H9 (cell line): ENCODE measurements around the gene DVL3. TPM values are rescaled to one million over a fixed set of nuclear protein-coding genes. Genes with fewer than 3 reads are reported as not detected.

Experiments
- DNase-seq: peaks from one replicate; pipeline ENCODE4 v3.0.0-alpha.2; 2017
- H2AFZ ChIP-seq: one replicate; pipeline ENCODE4 v1.6.1; 2013; ENCODE audit warnings: mild to moderate bottlenecking, low read length, control low read depth, moderate library complexity
- H2AK5ac ChIP-seq: 2 replicates; pipeline ENCODE4 v1.6.1; 2013; ENCODE audit warnings: low read length, control low read depth, mixed read lengths; ENCODE audit not compliant: insufficient read length
- H2BK120ac ChIP-seq: one replicate; pipeline ENCODE4 v1.6.1; 2013; ENCODE audit warnings: low read depth, mild to moderate bottlenecking, low read length, control low read depth, inconsistent platforms; ENCODE audit not compliant: poor library complexity, severe bottlenecking
- H2BK12ac ChIP-seq: 2 replicates; pipeline ENCODE4 v1.6.1; 2013; ENCODE audit warnings: low read length, control low read depth, mixed read lengths, low read depth; ENCODE audit not compliant: insufficient read length
- H2BK15ac ChIP-seq: 2 replicates; pipeline ENCODE4 v1.6.1; 2013; ENCODE audit warnings: low read depth, low read length, control low read depth
- H2BK20ac ChIP-seq: one replicate; pipeline ENCODE4 v1.6.1; 2013; ENCODE audit warnings: low read depth, mild to moderate bottlenecking, low read length, control low read depth, inconsistent platforms; ENCODE audit not compliant: poor library complexity, severe bottlenecking
- H2BK5ac ChIP-seq: 2 replicates; pipeline ENCODE4 v1.6.1; 2013; ENCODE audit warnings: low read length, control low read depth, mixed read lengths; ENCODE audit not compliant: insufficient read length
- H3K14ac ChIP-seq: 2 replicates; pipeline ENCODE4 v1.6.1; 2013; ENCODE audit warnings: low read length, control low read depth; ENCODE audit not compliant: insufficient read depth
- H3K18ac ChIP-seq: 2 replicates; pipeline ENCODE4 v1.6.1; 2013; ENCODE audit warnings: low read depth, mild to moderate bottlenecking, mixed read lengths, low read length, control low read depth; ENCODE audit not compliant: insufficient read length
- H3K23ac ChIP-seq: 2 replicates; pipeline ENCODE4 v1.6.1; 2013; ENCODE audit warnings: low read length, control low read depth, mixed read lengths, low read depth; ENCODE audit not compliant: insufficient read length
- H3K23me2 ChIP-seq: 2 replicates; pipeline ENCODE4 v1.6.1; 2013; ENCODE audit warnings: low read depth, mild to moderate bottlenecking, mixed read lengths, low read length, control low read depth; ENCODE audit not compliant: insufficient read length, poor library complexity, severe bottlenecking
- H3K27ac ChIP-seq: 2 replicates; pipeline ENCODE4 v1.5.1; 2013; ENCODE audit warnings: low read length, control low read depth, mixed read lengths, low read depth; ENCODE audit not compliant: insufficient read length
- H3K27me3 ChIP-seq: 2 replicates; pipeline ENCODE4 v1.6.1; 2013; ENCODE audit warnings: low read length, control low read depth, inconsistent platforms; ENCODE audit not compliant: insufficient read depth
- H3K4ac ChIP-seq: 2 replicates; pipeline ENCODE4 v1.6.1; 2013; ENCODE audit warnings: low read depth, mild to moderate bottlenecking, control low read depth, inconsistent platforms, low read length, moderate library complexity
- H3K4me1 ChIP-seq: 2 replicates; pipeline ENCODE4 v1.6.1; 2013; ENCODE audit warnings: low read length, control low read depth, inconsistent platforms; ENCODE audit not compliant: insufficient read depth
- H3K4me2 ChIP-seq: 2 replicates; pipeline ENCODE4 v1.6.1; 2013; ENCODE audit warnings: low read length, control low read depth, mixed read lengths; ENCODE audit not compliant: insufficient read length, insufficient read depth
- H3K56ac ChIP-seq: 2 replicates; pipeline ENCODE4 v1.6.1; 2013; ENCODE audit warnings: low read depth, mild to moderate bottlenecking, mixed read lengths, low read length, control low read depth; ENCODE audit not compliant: insufficient read length
- H3K79me1 ChIP-seq: 2 replicates; pipeline ENCODE4 v1.6.1; 2013; ENCODE audit warnings: low read depth, mild to moderate bottlenecking, moderate library complexity, low read length, control low read depth, inconsistent platforms; ENCODE audit not compliant: insufficient read depth, poor library complexity, severe bottlenecking
- H3K79me2 ChIP-seq: 2 replicates; pipeline ENCODE4 v1.6.1; 2013; ENCODE audit warnings: low read length, control low read depth, inconsistent platforms; ENCODE audit not compliant: insufficient read depth
- H3K9ac ChIP-seq: 2 replicates; pipeline ENCODE4 v1.6.1; 2013; ENCODE audit warnings: low read length, control low read depth, mixed read lengths; ENCODE audit not compliant: insufficient read length; ENCODE audit errors: extremely low read depth
- H3K9me3 ChIP-seq: one replicate; pipeline ENCODE4 v1.6.1; 2013; ENCODE audit warnings: low read depth, low read length, inconsistent platforms; ENCODE audit not compliant: control insufficient read depth
- H3T11ph ChIP-seq: one replicate; pipeline ENCODE4 v1.6.1; 2013; ENCODE audit warnings: mild to moderate bottlenecking, low read length, control low read depth, inconsistent platforms
- H4K20me1 ChIP-seq: one replicate; pipeline ENCODE4 v1.6.1; 2013; ENCODE audit not compliant: control insufficient read depth, insufficient read length, insufficient read depth
- H4K5ac ChIP-seq: 2 replicates; pipeline ENCODE4 v1.6.1; 2013; ENCODE audit warnings: low read depth, mild to moderate bottlenecking, mixed read lengths, low read length, control low read depth; ENCODE audit not compliant: insufficient read length
- H4K8ac ChIP-seq: replicated peaks from 2 replicates; pipeline ENCODE4 v1.6.1; 2013; ENCODE audit warnings: low read length, control low read depth, mixed read lengths, low read depth; ENCODE audit not compliant: insufficient read length
- H4K91ac ChIP-seq: 2 replicates; pipeline ENCODE4 v1.6.1; 2013; ENCODE audit warnings: low read depth, mild to moderate bottlenecking, moderate library complexity, mixed read lengths, low read length, control low read depth; ENCODE audit not compliant: insufficient read length
- H3K27ac Mint-ChIP-seq, 3 experiments: 2 replicates in 2 of 3; 3 replicates in 1 of 3; pipeline ENCODE4 v1.8.0; 2020 to 2021; ENCODE audit warnings: mixed read lengths in 3 of 3, mild to moderate bottlenecking in 1 of 3, moderate library complexity in 1 of 3
- H3K27me3 Mint-ChIP-seq: 2 replicates; pipeline ENCODE4 v1.8.0; 2021; ENCODE audit warnings: low read depth, mild to moderate bottlenecking, moderate library complexity, mixed read lengths
- H3K36me3 Mint-ChIP-seq, 3 experiments: 2 replicates in 2 of 3; 3 replicates in 1 of 3; pipeline ENCODE4 v1.8.0; 2020 to 2021; ENCODE audit warnings: low read depth in 3 of 3, mixed read lengths in 3 of 3; ENCODE audit not compliant: insufficient read depth in 1 of 3
- H3K4me1 Mint-ChIP-seq, 2 experiments: 2 replicates each; pipeline ENCODE4 v1.8.0; 2020; ENCODE audit warnings: mixed read lengths in 2 of 2
- H3K4me3 Mint-ChIP-seq, 2 experiments: 2 replicates in 1 of 2; 3 replicates in 1 of 2; pipeline ENCODE4 v1.8.0; 2020 to 2021; ENCODE audit warnings: mild to moderate bottlenecking in 2 of 2, mixed read lengths in 2 of 2, moderate library complexity in 1 of 2
- H3K9me3 Mint-ChIP-seq, 2 experiments: 2 replicates in 1 of 2; 3 replicates in 1 of 2; pipeline ENCODE4 v1.8.0; 2020; ENCODE audit warnings: mild to moderate bottlenecking in 2 of 2, mixed read lengths in 2 of 2, moderate library complexity in 1 of 2
- WGBS: extraction: QIAGEN DNeasy Blood & Tissue Kit; methylation state at CpG from one replicate; pipeline ENCODE4 v1.1.7; 2013; ENCODE audit warnings: missing lambda C conversion rate, low lambda C conversion rate, mixed read lengths; ENCODE audit not compliant: insufficient read length; ENCODE audit errors: extremely low coverage; 5-methylcytosine and 5-hydroxymethylcytosine counted together
- long read RNA-seq: library from polyadenylated mRNA; unstranded; transcript quantifications from one replicate; pipeline ENCODE4 v2.0.0, GENCODE V29; 2020
- total RNA-seq: library from RNA; stranded (reverse); gene quantifications from 2 replicates; pipeline ENCODE4 v1.2.1, GENCODE V29; 2021
- TF ChIP-seq, protein P1 (sequence below): fragments of 200-600 bp; sonication (generic); conservative IDR thresholded peaks from 3 replicates; pipeline ENCODE4 v1.8.0; 2021; ENCODE audit warnings: antibody characterized with exemption, mild to moderate bottlenecking

The DVL3 gene
- total RNA-seq: 64.7 and 69.7 TPM in 2 replicates
- long read RNA-seq, full-length matches to known transcripts: 7 of 27 reads
- long read RNA-seq, partial matches to known transcripts: 3 of 27 reads
- long read RNA-seq, other reads (novel, unspliced or antisense): 17 of 27 reads

DNA sequence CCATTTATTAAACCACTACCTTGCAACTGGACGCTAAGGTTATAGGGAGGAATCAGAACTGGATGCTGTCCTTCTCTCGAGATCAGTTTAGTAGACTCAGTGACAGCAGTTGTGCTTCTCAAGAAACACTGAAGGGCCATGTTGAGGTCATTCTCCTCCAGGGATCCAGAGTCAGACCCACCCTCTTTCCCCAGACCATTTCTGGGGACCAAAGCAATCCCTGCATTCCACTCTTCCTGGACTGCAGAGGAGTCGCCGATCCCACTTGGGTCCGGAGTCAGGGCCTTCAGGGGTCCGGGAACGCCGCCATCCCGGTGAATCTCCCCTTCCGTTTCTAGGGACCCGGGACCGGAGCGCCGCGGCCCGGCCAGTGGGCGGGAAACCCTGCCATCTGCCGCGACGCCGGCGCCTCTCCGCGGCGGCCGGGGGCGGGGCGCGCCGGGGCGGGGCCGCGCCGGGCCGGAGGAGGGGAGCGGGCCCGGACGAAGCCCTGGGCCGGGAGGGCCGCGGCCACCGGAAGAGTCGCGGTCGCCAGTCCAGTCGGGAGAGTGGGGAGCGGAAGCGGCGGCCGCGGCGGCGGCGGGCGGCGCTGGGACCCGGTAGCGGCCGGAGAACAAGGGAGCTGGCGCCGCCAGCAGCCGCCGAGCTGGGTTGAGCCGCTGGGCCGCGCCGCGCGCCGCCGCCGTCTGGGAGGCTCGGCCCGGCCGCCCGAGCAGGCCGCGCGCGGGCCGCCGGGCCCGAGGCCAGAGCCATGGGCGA lies at the start of gene DVL3:
TSS of gene DVL3 (plus strand) at position 493 of the 759 bp plus-strand sequence. CDS start at position 752, 259 bp downstream.
- Histone ChIP-seq H3K4me1 (no peaks in the 10 kb centered on the region; the same call in 1 of the 2 replicates), H3K14ac (peak within 1 kb of the TSS; percentile 67; the same call in 1 of the 2 replicates), H3K9ac (peak within 1 kb of the TSS; percentile 75), H4K8ac (no peak within 1 kb of the TSS), H3T11ph (no peak within 1 kb of the TSS), H3K23me2 (peaks cover 6% of the 10 kb centered on the region), H3K79me1 (peaks cover 3% of the 10 kb centered on the region), H4K20me1 (no peaks in the 10 kb centered on the region), H2BK20ac (no peak within 1 kb of the TSS), H3K79me2 (peaks cover 18% of the 10 kb centered on the region; the same call in 1 of the 2 replicates), H4K91ac (no peak within 1 kb of the TSS), H3K9me3 (no peaks in the 10 kb centered on the region), H3K4ac (no peak within 1 kb of the TSS), H3K56ac (no peak within 1 kb of the TSS), H2BK12ac (no peak within 1 kb of the TSS), H3K18ac (peak within 1 kb of the TSS; percentile 27), H3K27me3 (no peaks in the 10 kb centered on the region), H3K27ac (peak within 1 kb of the TSS; percentile 13), H2BK5ac (no peak within 1 kb of the TSS), H3K23ac (no peak within 1 kb of the TSS), H2BK15ac (no peak within 1 kb of the TSS), H2BK120ac (no peak within 1 kb of the TSS), H4K5ac (no peak within 1 kb of the TSS), H2AFZ (no peak within 1 kb of the TSS), H3K4me2 (peak within 1 kb of the TSS; percentile 75), H2AK5ac (no peak within 1 kb of the TSS)
- no CpG with 5 or more reads among the region's 84 CpGs for WGBS
- Mint-ChIP-seq H3K4me1 (peaks cover 11 to 21% of the 10 kb centered on the region in 2 experiments), H3K9me3 (no peaks in the 10 kb centered on the region; a peak in 1 of 5 replicates), H3K4me3 (peak within 1 kb of the TSS; percentile 93 to 99), H3K27ac (peak within 1 kb of the TSS; percentile 93 to 98 (median 96)), H3K27me3 (no peaks in the 10 kb centered on the region), H3K36me3 (peaks cover 1 to 5% (median 4%) of the 10 kb centered on the region in 3 experiments; a peak in 5 of 7 replicates)
- TF ChIP-seq, protein P1, sequence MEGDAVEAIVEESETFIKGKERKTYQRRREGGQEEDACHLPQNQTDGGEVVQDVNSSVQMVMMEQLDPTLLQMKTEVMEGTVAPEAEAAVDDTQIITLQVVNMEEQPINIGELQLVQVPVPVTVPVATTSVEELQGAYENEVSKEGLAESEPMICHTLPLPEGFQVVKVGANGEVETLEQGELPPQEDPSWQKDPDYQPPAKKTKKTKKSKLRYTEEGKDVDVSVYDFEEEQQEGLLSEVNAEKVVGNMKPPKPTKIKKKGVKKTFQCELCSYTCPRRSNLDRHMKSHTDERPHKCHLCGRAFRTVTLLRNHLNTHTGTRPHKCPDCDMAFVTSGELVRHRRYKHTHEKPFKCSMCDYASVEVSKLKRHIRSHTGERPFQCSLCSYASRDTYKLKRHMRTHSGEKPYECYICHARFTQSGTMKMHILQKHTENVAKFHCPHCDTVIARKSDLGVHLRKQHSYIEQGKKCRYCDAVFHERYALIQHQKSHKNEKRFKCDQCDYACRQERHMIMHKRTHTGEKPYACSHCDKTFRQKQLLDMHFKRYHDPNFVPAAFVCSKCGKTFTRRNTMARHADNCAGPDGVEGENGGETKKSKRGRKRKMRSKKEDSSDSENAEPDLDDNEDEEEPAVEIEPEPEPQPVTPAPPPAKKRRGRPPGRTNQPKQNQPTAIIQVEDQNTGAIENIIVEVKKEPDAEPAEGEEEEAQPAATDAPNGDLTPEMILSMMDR: no peak
- DNase-seq: peak; percentile 59
